GM19239 (cell line): ENCODE measurements around the gene ADGRD1.

Source experiments
- DNase-seq: peaks from one replicate; pipeline ENCODE4 v3.0.0; 2011; ENCODE audit warnings: low spot score; ENCODE audit not compliant: insufficient read length
- FAIRE-seq: peaks from 2 replicates; lab custom pipeline; 2011; peaks lifted over from hg19 to GRCh38; lab: Jason Lieb, UNC

ADGRD1 gene

GRCh38 chr12:131164096-131164872 lies 210.6 kb downstream of the ADGRD1 start:
- FAIRE-seq, result no peak
- DNase-seq, result no peak

GRCh38 chr12:131166717-131167116 lies 213.0 kb downstream of the ADGRD1 start:
- DNase-seq, result no peak
- no peak for FAIRE-seq

DNA sequence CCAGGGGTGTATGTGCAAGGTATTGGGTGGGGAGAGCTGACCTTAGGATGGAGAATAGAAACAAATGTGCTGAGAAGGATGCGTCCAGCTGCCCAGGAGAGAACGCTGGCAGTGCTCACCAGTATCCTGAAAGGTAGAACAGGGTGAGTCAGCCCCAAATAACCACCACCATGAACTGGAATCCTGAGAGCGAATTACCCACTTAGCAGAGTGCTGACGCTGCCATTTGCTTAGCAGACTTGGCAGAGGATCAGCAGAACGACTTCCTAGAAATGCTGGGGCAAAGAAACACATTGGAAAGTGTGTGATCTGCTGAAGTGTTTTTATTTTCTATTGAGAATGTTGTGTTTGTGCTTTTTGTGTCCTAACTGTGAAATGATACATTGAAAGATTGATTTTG lies 213.6 kb downstream of the ADGRD1 start:
- no peak for DNase-seq
- FAIRE-seq, result no peak

GRCh38 chr12:131171029-131171428 lies 217.3 kb downstream of the ADGRD1 start:
- no peak for FAIRE-seq
- no peak for DNase-seq

DNA sequence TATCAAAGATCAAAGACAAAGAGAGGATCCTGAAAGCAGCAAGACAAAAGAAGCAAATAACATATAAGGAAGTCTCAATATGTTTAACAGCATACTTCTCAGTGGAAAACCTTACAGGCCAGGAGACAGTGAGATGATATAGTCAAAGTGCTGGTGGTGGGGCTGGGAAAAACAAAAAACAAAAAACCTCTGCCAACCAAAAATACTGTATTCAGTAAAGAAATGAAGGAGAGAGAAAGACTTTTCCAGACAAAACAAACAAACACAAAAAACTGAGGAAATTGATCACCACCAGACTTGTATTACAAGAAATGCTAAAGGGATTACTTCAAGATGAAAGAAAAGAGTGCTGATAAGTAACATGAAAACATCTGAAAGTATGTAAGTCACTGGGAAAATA lies 221.2 kb downstream of the ADGRD1 start:
- no peak for FAIRE-seq

GRCh38 chr12:131176266-131176665 lies 222.6 kb downstream of the ADGRD1 start:
- DNase-seq (no peak), FAIRE-seq (no peak)

More for the DNA sequence above, 221.2 kb downstream of the ADGRD1 start:
- no peak for DNase-seq

GRCh38 chr12:131176926-131177325 lies 223.2 kb downstream of the ADGRD1 start:
- FAIRE-seq, result no peak
- no peak for DNase-seq

- no peak for FAIRE-seq
Observed at GRCh38 chr12:131177599-131177998, 223.9 kb downstream of the ADGRD1 start.

GRCh38 chr12:131187602-131188001 lies 233.9 kb downstream of the ADGRD1 start:
- no peak for FAIRE-seq
- DNase-seq, result no peak

More at GRCh38 chr12:131177599-131177998, 223.9 kb downstream of the ADGRD1 start:
- no peak for DNase-seq

DNA sequence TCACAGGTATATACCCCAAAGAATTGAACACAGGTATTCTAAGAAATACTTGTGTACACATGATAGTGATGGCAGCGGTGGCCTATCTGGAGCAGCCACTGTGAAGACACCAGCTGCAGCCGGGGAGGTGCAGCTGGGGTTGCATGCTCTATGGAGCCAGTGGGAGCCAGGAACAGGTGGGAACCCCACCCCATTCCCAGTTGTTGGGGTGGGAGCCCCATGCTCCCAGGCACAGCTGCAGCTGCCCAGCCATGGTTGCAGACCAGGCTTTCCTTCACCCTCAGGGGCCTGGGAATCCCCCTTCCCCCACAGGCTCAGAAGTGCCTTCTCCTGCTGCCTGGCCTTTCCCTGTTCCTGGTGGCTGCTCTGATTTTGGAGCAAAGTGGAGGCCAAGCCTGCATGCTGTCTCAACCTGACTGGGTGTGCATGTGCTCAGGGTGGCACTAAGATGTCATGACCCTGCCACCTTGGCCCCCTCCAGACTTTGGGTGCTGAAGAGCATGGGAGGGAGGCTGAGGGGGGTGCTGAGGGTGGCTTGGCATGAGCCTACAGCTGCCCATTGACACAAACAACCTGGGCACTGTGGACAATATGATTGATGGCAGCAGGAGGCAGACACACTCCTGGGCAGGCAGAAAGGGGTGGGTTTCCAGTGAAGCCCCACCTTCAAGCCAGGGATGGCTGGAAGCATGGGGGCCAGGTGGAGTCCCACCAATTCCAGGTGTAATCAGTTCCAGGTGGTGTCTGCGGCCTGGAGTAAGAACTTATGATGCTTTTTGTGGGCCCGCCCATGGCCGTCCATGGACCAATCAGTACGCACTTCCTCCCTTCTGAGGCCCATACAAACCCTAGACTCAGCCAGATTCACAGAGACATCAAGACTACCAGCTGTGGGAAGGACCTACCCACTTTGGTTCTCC lies 234.7 kb downstream of the ADGRD1 start:
- FAIRE-seq (no peak), DNase-seq (no peak)

GRCh38 chr12:131189781-131190180 lies 236.1 kb downstream of the ADGRD1 start:
- FAIRE-seq, result no peak
- no peak for DNase-seq

GRCh38 chr12:131190965-131191364 lies 237.3 kb downstream of the ADGRD1 start:
- FAIRE-seq, result no peak
- DNase-seq, result no peak
